ENCODE results near the gene MLF2.

The MLF2 gene

GRCh38 chr12:6747216-6747615 is 5.7 kb downstream of the MLF2 start:
- no peak for TF ChIP-seq EP300 (IDR thresholded peaks at IDR 0.05; ENCODE audit: borderline replicate concordance)
- TF ChIP-seq, protein P1, sequence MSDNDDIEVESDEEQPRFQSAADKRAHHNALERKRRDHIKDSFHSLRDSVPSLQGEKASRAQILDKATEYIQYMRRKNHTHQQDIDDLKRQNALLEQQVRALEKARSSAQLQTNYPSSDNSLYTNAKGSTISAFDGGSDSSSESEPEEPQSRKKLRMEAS (IDR thresholded peaks at IDR 0.05), result no peak
- TF ChIP-seq CEBPB (IDR thresholded peaks at IDR 0.05), result no peak
- TF ChIP-seq TEAD4 (IDR thresholded peaks at IDR 0.05), result no peak
- TF ChIP-seq TAF1 (IDR thresholded peaks at IDR 0.05; ENCODE audit: low read depth), result no peak
- TF ChIP-seq EGR1 (IDR thresholded peaks at IDR 0.05), result no peak
- TF ChIP-seq REST (IDR thresholded peaks at IDR 0.05; ENCODE audit: low read depth), result no peak

- no peak for TF ChIP-seq USF1 (IDR thresholded peaks at IDR 0.05)
- TF ChIP-seq RAD21 (IDR thresholded peaks at IDR 0.05; ENCODE audit: low read depth), result no peak
- TF ChIP-seq REST (IDR thresholded peaks at IDR 0.05; ENCODE audit: low read depth), result no peak
- no peak for TF ChIP-seq FOXM1 (IDR thresholded peaks at IDR 0.05; ENCODE audit: borderline replicate concordance, low read depth)
- TF ChIP-seq TAF1 (IDR thresholded peaks at IDR 0.05; ENCODE audit: low read depth), result no peak
- no peak for TF ChIP-seq TEAD4 (IDR thresholded peaks at IDR 0.05)
- TF ChIP-seq ZBTB7A (IDR thresholded peaks at IDR 0.05; ENCODE audit: low read depth), result no peak
- TF ChIP-seq YY1 (IDR thresholded peaks at IDR 0.05; ENCODE audit: low read depth), result no peak
- TF ChIP-seq EP300 (IDR thresholded peaks at IDR 0.05; ENCODE audit: borderline replicate concordance), result no peak
- TF ChIP-seq CEBPB (IDR thresholded peaks at IDR 0.05), result no peak
- no peak for TF ChIP-seq NFIC (IDR thresholded peaks at IDR 0.05)
- TF ChIP-seq EGR1 (IDR thresholded peaks at IDR 0.05), result no peak
- TF ChIP-seq TCF12 (IDR thresholded peaks at IDR 0.05; ENCODE audit: low read depth), result no peak
- TF ChIP-seq, protein P1 (IDR thresholded peaks at IDR 0.05), result no peak
- no peak for TF ChIP-seq CREB1 (IDR thresholded peaks at IDR 0.05; ENCODE audit: low read depth)
Observed at GRCh38 chr12:6745741-6746525, 7.0 kb downstream of the MLF2 start.

DNA sequence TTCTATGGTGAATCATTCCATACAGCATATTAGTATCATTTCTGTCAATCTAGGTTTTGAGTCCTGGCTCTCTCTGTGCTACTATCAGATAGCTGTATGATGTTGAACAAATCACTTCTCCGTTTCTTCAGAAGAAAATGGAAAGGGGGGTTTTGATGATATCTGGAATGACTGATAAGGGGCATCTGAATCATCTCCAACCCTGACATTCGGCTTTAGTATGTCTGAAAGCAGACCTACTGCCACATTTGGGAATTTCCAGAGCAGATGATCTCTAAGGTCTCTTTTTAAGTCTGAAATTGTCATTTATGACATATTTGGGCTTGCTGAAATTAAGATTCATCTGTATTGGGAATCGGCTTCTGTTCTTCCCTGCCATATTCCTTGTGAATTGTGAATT is 10.1 kb downstream of the MLF2 start:
- TF ChIP-seq EP300 (IDR thresholded peaks at IDR 0.05; ENCODE audit: borderline replicate concordance) (no peak), TCF12 (IDR thresholded peaks at IDR 0.05; ENCODE audit: low read depth) (no peak), EGR1 (IDR thresholded peaks at IDR 0.05) (no peak), RAD21 (IDR thresholded peaks at IDR 0.05; ENCODE audit: low read depth) (no peak), CEBPB (IDR thresholded peaks at IDR 0.05) (no peak), CREB1 (IDR thresholded peaks at IDR 0.05; ENCODE audit: low read depth) (no peak), ZBTB7A (IDR thresholded peaks at IDR 0.05; ENCODE audit: low read depth) (no peak), USF1 (IDR thresholded peaks at IDR 0.05) (no peak), TAF1 (IDR thresholded peaks at IDR 0.05; ENCODE audit: low read depth) (no peak), TEAD4 (IDR thresholded peaks at IDR 0.05) (no peak), NFIC (IDR thresholded peaks at IDR 0.05) (no peak), FOXM1 (IDR thresholded peaks at IDR 0.05; ENCODE audit: borderline replicate concordance, low read depth) (no peak), REST (IDR thresholded peaks at IDR 0.05; ENCODE audit: low read depth) (no peak), YY1 (IDR thresholded peaks at IDR 0.05; ENCODE audit: low read depth) (no peak)
- TF ChIP-seq, protein P1 (IDR thresholded peaks at IDR 0.05), result no peak

GRCh38 chr12:6736754-6737153 is 16.2 kb downstream of the MLF2 start:
- no peak for TF ChIP-seq RAD21 (IDR thresholded peaks at IDR 0.05; ENCODE audit: low read depth)
- TF ChIP-seq EGR1 (IDR thresholded peaks at IDR 0.05), result no peak
- TF ChIP-seq USF1 (IDR thresholded peaks at IDR 0.05), result no peak
- no peak for TF ChIP-seq TEAD4 (IDR thresholded peaks at IDR 0.05)
- TF ChIP-seq CREB1 (IDR thresholded peaks at IDR 0.05; ENCODE audit: low read depth), result no peak
- TF ChIP-seq TCF12 (IDR thresholded peaks at IDR 0.05; ENCODE audit: low read depth), result no peak
- no peak for TF ChIP-seq REST (IDR thresholded peaks at IDR 0.05; ENCODE audit: low read depth)
- no peak for TF ChIP-seq NFIC (IDR thresholded peaks at IDR 0.05)
- TF ChIP-seq, protein P1 (IDR thresholded peaks at IDR 0.05), result no peak
